Brain microvascular endothelial cell (primary cell): ENCODE results near the gene POU3F1.

ENCODE experiments used
- DNase-seq: peaks from one replicate; pipeline ENCODE4 v3.0.0-alpha.2; 2020
- H3K27ac ChIP-seq: fragments of 250-450 bp; sonication (Bioruptor Pico); 2 replicates; pipeline ENCODE4 v1.5.1; 2020; ENCODE audit warnings: mild to moderate bottlenecking, moderate library complexity
- H3K27me3 ChIP-seq: fragments of 250-450 bp; sonication (Bioruptor Pico); replicated peaks from 2 replicates; pipeline ENCODE4 v1.5.1; 2020; ENCODE audit warnings: mild to moderate bottlenecking
- H3K36me3 ChIP-seq: fragments of 250-450 bp; sonication (Bioruptor Pico); replicated peaks from 2 replicates; pipeline ENCODE4 v1.5.1; 2020; ENCODE audit warnings: mild to moderate bottlenecking
- H3K4me3 ChIP-seq: 2 replicates; pipeline ENCODE4 v1.5.1; 2011; ENCODE audit warnings: low read depth, mild to moderate bottlenecking, control low read depth, low read length, moderate library complexity
- in situ Hi-C: cut with HindIII; loops from 2 replicates; pipeline ENCODE4 v1.10.0; 2017; ENCODE audit warnings: low sequenced_read_pairs, low pct_ligation_motif_present
- TF ChIP-seq, protein P1 (sequence below): IDR thresholded peaks from 2 replicates; pipeline ENCODE4 v1.5.1; 2011; ENCODE audit warnings: low read depth, mild to moderate bottlenecking, moderate library complexity, low read length, control low read depth, inconsistent platforms; ENCODE audit errors: missing control alignments

Gene POU3F1

DNA sequence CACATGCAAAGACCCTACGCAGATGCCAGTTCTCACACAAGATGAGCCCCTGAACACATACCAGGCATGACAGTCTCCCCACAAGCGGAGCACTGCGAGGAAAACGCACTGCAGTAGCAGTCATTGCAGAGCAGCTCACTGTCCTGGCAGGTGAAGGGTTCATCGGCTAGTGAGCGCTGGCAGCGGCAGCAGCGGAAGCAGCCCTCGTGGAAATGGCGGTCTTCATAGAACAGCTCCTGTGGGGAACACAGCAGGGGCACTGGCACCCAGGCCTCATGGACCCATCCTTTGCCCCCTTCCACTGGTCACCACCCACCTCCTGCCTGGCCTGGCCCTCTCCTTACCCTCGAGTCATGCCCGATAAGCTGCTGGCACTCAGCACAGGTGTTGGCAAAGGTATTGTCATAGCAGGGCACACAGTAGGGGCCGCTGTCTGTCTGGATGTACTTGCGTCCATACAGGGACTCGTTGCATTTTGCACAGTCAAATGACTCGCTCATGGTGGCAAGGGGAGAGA, 47.6 kb downstream of the POU3F1 start:
- no peak for DNase-seq
- Histone ChIP-seq H3K36me3 (peaks cover 46% of the 10 kb centered on the region), H3K4me3 (no peak overlapping the region), H3K27ac (peak overlapping the region; percentile 97), H3K27me3 (no peaks in the 10 kb centered on the region)
- TF ChIP-seq, protein P1, sequence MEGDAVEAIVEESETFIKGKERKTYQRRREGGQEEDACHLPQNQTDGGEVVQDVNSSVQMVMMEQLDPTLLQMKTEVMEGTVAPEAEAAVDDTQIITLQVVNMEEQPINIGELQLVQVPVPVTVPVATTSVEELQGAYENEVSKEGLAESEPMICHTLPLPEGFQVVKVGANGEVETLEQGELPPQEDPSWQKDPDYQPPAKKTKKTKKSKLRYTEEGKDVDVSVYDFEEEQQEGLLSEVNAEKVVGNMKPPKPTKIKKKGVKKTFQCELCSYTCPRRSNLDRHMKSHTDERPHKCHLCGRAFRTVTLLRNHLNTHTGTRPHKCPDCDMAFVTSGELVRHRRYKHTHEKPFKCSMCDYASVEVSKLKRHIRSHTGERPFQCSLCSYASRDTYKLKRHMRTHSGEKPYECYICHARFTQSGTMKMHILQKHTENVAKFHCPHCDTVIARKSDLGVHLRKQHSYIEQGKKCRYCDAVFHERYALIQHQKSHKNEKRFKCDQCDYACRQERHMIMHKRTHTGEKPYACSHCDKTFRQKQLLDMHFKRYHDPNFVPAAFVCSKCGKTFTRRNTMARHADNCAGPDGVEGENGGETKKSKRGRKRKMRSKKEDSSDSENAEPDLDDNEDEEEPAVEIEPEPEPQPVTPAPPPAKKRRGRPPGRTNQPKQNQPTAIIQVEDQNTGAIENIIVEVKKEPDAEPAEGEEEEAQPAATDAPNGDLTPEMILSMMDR: no peak
- in situ Hi-C loops: no loop called here

GRCh38 chr1:37998089-37998808, 48.3 kb downstream of the POU3F1 start:
- TF ChIP-seq, protein P1: no peak
- no peak for DNase-seq
- Histone ChIP-seq H3K4me3 (no peak overlapping the region), H3K36me3 (peaks cover 46% of the 10 kb centered on the region), H3K27me3 (no peaks in the 10 kb centered on the region), H3K27ac (peak overlapping the region; percentile 97)
- in situ Hi-C loops: no loop called here

- Histone ChIP-seq H3K27me3 (no peaks in the 10 kb centered on the region), H3K4me3 (no peak overlapping the region), H3K27ac (peak overlapping the region; percentile 37), H3K36me3 (peaks cover 43% of the 10 kb centered on the region)
- TF ChIP-seq, protein P1: no peak
- in situ Hi-C loops: no loop called here
- no peak for DNase-seq
Observed at GRCh38 chr1:37997256-37998088, 49.1 kb downstream of the POU3F1 start.

GRCh38 chr1:37995751-37996345, 50.7 kb downstream of the POU3F1 start:
- TF ChIP-seq, protein P1: no peak
- Histone ChIP-seq H3K36me3 (peaks cover 43% of the 10 kb centered on the region), H3K27me3 (no peaks in the 10 kb centered on the region), H3K27ac (peak overlapping the region; percentile 76), H3K4me3 (peak overlapping the region; percentile 41)
- peak; percentile 67 for DNase-seq
- in situ Hi-C loops: no loop called here

GRCh38 chr1:37994886-37995566, 51.6 kb downstream of the POU3F1 start:
- in situ Hi-C loops: no loop called here
- H3K27me3 ChIP-seq: no peaks in the 10 kb centered on the region
- H3K27ac ChIP-seq: no peak overlapping the region
- H3K4me3 ChIP-seq: no peak overlapping the region
- TF ChIP-seq, protein P1: no peak
- no peak for DNase-seq
- peaks cover 43% of the 10 kb centered on the region for H3K36me3 ChIP-seq
